Measurements from ENCODE around the gene SLC9A9. TPM values are rescaled to one million over a fixed set of nuclear protein-coding genes. Genes with fewer than 3 reads are reported as not detected.

Gene SLC9A9
- total RNA-seq, 4 donors from 2014 or later = 10.1 to 27.2 (median 16.7) TPM

GRCh38 chr3:143332026-143332425, 516.2 kb downstream of the SLC9A9 start:
- peaks cover 0 to 28% (median 3%) of the 10 kb centered on the region in 3 donors for H3K4me1 ChIP-seq
- peaks cover 0 to 8% (median 0%) of the 10 kb centered on the region in 3 donors for H3K9me3 ChIP-seq
- WGBS, 2 donors (ENCODE audit: low coverage in 1 of 2) = 30 to 36% methylated on average over 1 of the region's 1 CpG

GRCh38 chr3:143331350-143331749, 516.9 kb downstream of the SLC9A9 start:
- no peak for TF ChIP-seq CTCF (IDR thresholded peaks at IDR 0.05)
- TF ChIP-seq POLR2A (IDR thresholded peaks at IDR 0.05) = no peak
- no peak for TF ChIP-seq EP300 (IDR thresholded peaks at IDR 0.05)
- TF ChIP-seq POLR2AphosphoS5 (IDR thresholded peaks at IDR 0.05) = no peak
- no peak overlapping the region for H3K27ac ChIP-seq
- H3K4me1 ChIP-seq = peaks cover 0 to 28% (median 3%) of the 10 kb centered on the region in 3 donors
- WGBS, 2 donors (ENCODE audit: low coverage in 1 of 2) = 41 to 79% methylated on average over 2 to 5 of the region's 5 CpGs
- H3K9me3 ChIP-seq = peaks cover 0 to 8% (median 0%) of the 10 kb centered on the region in 3 donors
- H3K27me3 ChIP-seq = no peaks in the 10 kb centered on the region
- no peaks in the 10 kb centered on the region for H3K36me3 ChIP-seq
- ATAC-seq = no peak
- no peak overlapping the region for H3K4me3 ChIP-seq

More at GRCh38 chr3:143332026-143332425, 516.2 kb downstream of the SLC9A9 start:
- Histone ChIP-seq H3K4me3 (no peak overlapping the region), H3K27me3 (no peaks in the 10 kb centered on the region), H3K27ac (no peak overlapping the region), H3K36me3 (no peaks in the 10 kb centered on the region)
- no peak for ATAC-seq
- TF ChIP-seq POLR2A (IDR thresholded peaks at IDR 0.05) (no peak), POLR2AphosphoS5 (IDR thresholded peaks at IDR 0.05) (no peak), CTCF (IDR thresholded peaks at IDR 0.05) (no peak), EP300 (IDR thresholded peaks at IDR 0.05) (no peak)

- H3K27me3 ChIP-seq = no peaks in the 10 kb centered on the region
- no peak for ATAC-seq
- H3K9me3 ChIP-seq = peaks cover 0 to 3% (median 0%) of the 10 kb centered on the region in 3 donors
- H3K4me3 ChIP-seq = no peak overlapping the region
- H3K27ac ChIP-seq = no peak overlapping the region
- H3K4me1 ChIP-seq = peaks cover 0 to 28% (median 3%) of the 10 kb centered on the region in 3 donors
- TF ChIP-seq POLR2A (IDR thresholded peaks at IDR 0.05) (no peak), CTCF (IDR thresholded peaks at IDR 0.05) (no peak), EP300 (IDR thresholded peaks at IDR 0.05) (no peak), POLR2AphosphoS5 (IDR thresholded peaks at IDR 0.05) (no peak)
- H3K36me3 ChIP-seq = no peaks in the 10 kb centered on the region
- WGBS, 2 donors (ENCODE audit: low coverage in 1 of 2) = 72% methylated on average over 2 of the region's 2 CpGs
Measured at GRCh38 chr3:143330296-143330868, 517.9 kb downstream of the SLC9A9 start.

GRCh38 chr3:143329567-143330211, 518.6 kb downstream of the SLC9A9 start:
- peaks cover 0 to 28% (median 3%) of the 10 kb centered on the region in 3 donors for H3K4me1 ChIP-seq
- ATAC-seq = peak; percentile 32
- H3K27ac ChIP-seq = no peak overlapping the region
- no peak overlapping the region for H3K4me3 ChIP-seq
- 23 to 36% methylated on average over 6 to 17 of the region's 19 CpGs for WGBS, 2 donors (ENCODE audit: low coverage in 1 of 2)
- no peaks in the 10 kb centered on the region for H3K9me3 ChIP-seq
- TF ChIP-seq POLR2A (IDR thresholded peaks at IDR 0.05) = no peak
- no peaks in the 10 kb centered on the region for H3K36me3 ChIP-seq
- no peaks in the 10 kb centered on the region for H3K27me3 ChIP-seq

GRCh38 chr3:143328451-143328850, 519.8 kb downstream of the SLC9A9 start:
- Histone ChIP-seq H3K27me3 (no peaks in the 10 kb centered on the region), H3K4me3 (no peak overlapping the region), H3K9me3 (no peaks in the 10 kb centered on the region), H3K27ac (no peak overlapping the region), H3K36me3 (no peaks in the 10 kb centered on the region), H3K4me1 (peaks cover 0 to 28% (median 3%) of the 10 kb centered on the region in 3 donors)
- 90 to 93% methylated on average over 5 of the region's 5 CpGs for WGBS, 2 donors (ENCODE audit: low coverage in 1 of 2)
- TF ChIP-seq EP300 (IDR thresholded peaks at IDR 0.05) = no peak
- TF ChIP-seq CTCF (IDR thresholded peaks at IDR 0.05) = no peak
- TF ChIP-seq POLR2AphosphoS5 (IDR thresholded peaks at IDR 0.05) = no peak
- no peak for TF ChIP-seq POLR2A (IDR thresholded peaks at IDR 0.05)
- ATAC-seq = no peak

Measured in gastroesophageal sphincter (tissue), 4 donors.